Dedifferentiated amniotic fluid mesenchymal stem cell (primary cell): ENCODE data around the gene DGCR8.

Experiments
- DNase-seq: peaks from one replicate; pipeline ENCODE4 v3.0.0-alpha.2; 2016; ENCODE audit errors: extremely low spot score

DGCR8 gene

GRCh38 chr22:20089977-20090729 lies 10.1 kb downstream of the DGCR8 start:
- peak; percentile 17 for DNase-seq

GRCh38 chr22:20090730-20091240 lies 10.7 kb downstream of the DGCR8 start:
- DNase-seq, result no peak

GRCh38 chr22:20091690-20092476 lies 11.8 kb downstream of the DGCR8 start:
- DNase-seq, result no peak

- no peak for DNase-seq
Observed at GRCh38 chr22:20092477-20092854, 12.4 kb downstream of the DGCR8 start.

- DNase-seq, result no peak
Observed at GRCh38 chr22:20093418-20094196, 13.6 kb downstream of the DGCR8 start.

GRCh38 chr22:20094197-20094807 lies 14.3 kb downstream of the DGCR8 start:
- DNase-seq, result no peak

GRCh38 chr22:20095521-20095920 lies 15.5 kb downstream of the DGCR8 start:
- no peak for DNase-seq

- DNase-seq, result no peak
Observed at GRCh38 chr22:20096574-20097420, 16.8 kb downstream of the DGCR8 start.

GRCh38 chr22:20099099-20099711 lies 19.2 kb downstream of the DGCR8 start:
- no peak for DNase-seq

- DNase-seq, result no peak
Observed at GRCh38 chr22:20101638-20102037, 21.6 kb downstream of the DGCR8 start.

GRCh38 chr22:20102203-20102780 lies 22.3 kb downstream of the DGCR8 start:
- DNase-seq, result no peak

- DNase-seq, result no peak
Observed at GRCh38 chr22:20105456-20106204, 25.6 kb downstream of the DGCR8 start.

- DNase-seq, result no peak
Observed at GRCh38 chr22:20106205-20106848, 26.3 kb downstream of the DGCR8 start.

- no peak for DNase-seq
Observed at GRCh38 chr22:20106849-20107237, 26.8 kb downstream of the DGCR8 start.

- DNase-seq, result no peak
Observed at GRCh38 chr22:20107471-20107901, 27.4 kb downstream of the DGCR8 start.

- DNase-seq, result no peak
Observed at GRCh38 chr22:20107951-20108756, 28.1 kb downstream of the DGCR8 start.

GRCh38 chr22:20108757-20109230 lies 28.8 kb downstream of the DGCR8 start:
- DNase-seq, result no peak
